GM12878 (cell line): ENCODE results near the gene METTL16. TPM values are rescaled to one million over a fixed set of nuclear protein-coding genes. Genes with fewer than 3 reads are reported as not detected.

ENCODE experiments used
- ATAC-seq: fragments of 200-7000 bp; cut with Tn5 transposase; 3 replicates; pipeline ENCODE4 v1.9.1; 2020; ENCODE audit warnings: mild to moderate bottlenecking, moderate library complexity
- BruUV-seq: library from RNA; stranded (reverse); fragments of 400-500 nt; replicated peaks from 2 replicates; lab custom pipeline; 2021; lab: Mats Ljungman, UMichigan
- CTCF ChIA-PET: fragments of 300-600 bp; sonication (Branson Sonifier 250); formaldehyde crosslinking; extraction: SDS; loops from one replicate; lab custom pipeline; 2021; ENCODE audit warnings: inconsistent platforms; lab: Yijun Ruan, JAX
- POLR2A ChIA-PET: fragments of 350-600 bp; formaldehyde crosslinking; extraction: SDS; loops from one replicate; lab custom pipeline; 2021; ENCODE audit warnings: inconsistent platforms; lab: Charles Lee
- RAD21 ChIA-PET: fragments of 300-600 bp; sonication (Branson Sonifier 250); formaldehyde crosslinking; loops from one replicate; lab custom pipeline; 2023; ENCODE audit warnings: antibody characterized with exemption; ENCODE audit not compliant: unreplicated experiment; lab: Charles Lee
- SMC1A ChIA-PET: fragments of 300-600 bp; sonication (Branson Sonifier 250); formaldehyde crosslinking; loops from one replicate; lab custom pipeline; 2023; ENCODE audit not compliant: unreplicated experiment, uncharacterized antibody; lab: Charles Lee
- DNase-seq: peaks from one replicate; pipeline ENCODE4 v3.0.0-alpha.2; 2011; ENCODE audit warnings: low read depth, low spot score
- FAIRE-seq: peaks from 3 replicates; lab custom pipeline; 2011; peaks lifted over from hg19 to GRCh38; lab: Jason Lieb, UNC
- H2AFZ ChIP-seq: 2 replicates; pipeline ENCODE4 v1.6.0; 2011; ENCODE audit warnings: low read depth, low read length, control low read depth; ENCODE audit not compliant: control insufficient read depth
- H3K27ac ChIP-seq: 2 replicates; pipeline ENCODE4 v1.5.1; 2011; ENCODE audit warnings: control low read depth; ENCODE audit not compliant: control insufficient read depth, insufficient read depth
- H3K27me3 ChIP-seq, 2 experiments: replicated peaks in 1 of 2; 2 replicates each; pipeline versions ENCODE4 v1.6.0 to v1.6.1; 2011; ENCODE audit warnings: low read length in 1 of 2; ENCODE audit not compliant: control insufficient read depth in 2 of 2, insufficient read depth in 2 of 2
- H3K36me3 ChIP-seq, 2 experiments: 2 replicates each; pipeline ENCODE4 v1.5.1; 2011; ENCODE audit warnings: low read length in 1 of 2; ENCODE audit not compliant: control insufficient read depth in 2 of 2, insufficient read depth in 2 of 2
- H3K4me1 ChIP-seq: 2 replicates; pipeline ENCODE4 v1.6.1; 2011; ENCODE audit warnings: mild to moderate bottlenecking, low read length, moderate library complexity, mixed read lengths; ENCODE audit not compliant: control insufficient read depth, insufficient read depth
- H3K4me2 ChIP-seq: 2 replicates; pipeline ENCODE4 v1.6.0; 2011; ENCODE audit warnings: control low read depth; ENCODE audit not compliant: control insufficient read depth, insufficient read depth
- H3K4me3 ChIP-seq: fragments of 200-600 bp; sonication (generic); 2 replicates; pipeline ENCODE4 v1.5.1; 2016
- H3K79me2 ChIP-seq: 2 replicates; pipeline ENCODE4 v1.6.0; 2011; ENCODE audit warnings: low read length; ENCODE audit not compliant: control insufficient read depth, insufficient read depth
- H3K9ac ChIP-seq: 2 replicates; pipeline ENCODE4 v1.8.0; 2011; ENCODE audit warnings: low read length, control low read depth, mixed read lengths; ENCODE audit not compliant: control insufficient read depth, insufficient read depth
- H3K9me3 ChIP-seq: replicated peaks from 3 replicates; pipeline ENCODE4 v1.5.1; 2011; ENCODE audit warnings: mild to moderate bottlenecking, low read length; ENCODE audit not compliant: control insufficient read depth, insufficient read depth
- H4K20me1 ChIP-seq: 2 replicates; pipeline ENCODE4 v1.6.0; 2011; ENCODE audit not compliant: control insufficient read depth, insufficient read depth
- IRF4 ChIP-seq: IDR thresholded peaks from 2 replicates; pipeline ENCODE4 v1.6.1; 2011; ENCODE audit warnings: low read depth, low read length
- MYC ChIP-seq: IDR thresholded peaks from 2 replicates; pipeline ENCODE4 v1.6.1; 2011; ENCODE audit warnings: mild to moderate bottlenecking, low read length, moderate library complexity, inconsistent platforms; ENCODE audit not compliant: insufficient read depth, insufficient replicate concordance, insufficient read length, severe bottlenecking
- SUPT20H ChIP-seq: IDR thresholded peaks from 2 replicates; pipeline ENCODE4 v1.6.1; 2011; ENCODE audit warnings: low read depth, mild to moderate bottlenecking, low read length, moderate library complexity, borderline replicate concordance; ENCODE audit not compliant: control insufficient read depth
- WRNIP1 ChIP-seq: IDR thresholded peaks from 2 replicates; pipeline ENCODE4 v1.6.1; 2011; ENCODE audit warnings: low read depth, low read length, improper control_type of control experiment, borderline replicate concordance
- ZNF622 ChIP-seq: fragments of 450-650 bp; IDR thresholded peaks from 2 replicates; pipeline ENCODE4 v1.6.1; 2017; ENCODE audit warnings: mild to moderate bottlenecking, inconsistent platforms
- ZSCAN29 ChIP-seq: fragments of 450-650 bp; IDR thresholded peaks from 2 replicates; pipeline ENCODE4 v1.6.1; 2017; ENCODE audit warnings: mild to moderate bottlenecking, moderate library complexity
- WGBS: methylation state at CpG from one replicate; pipeline ENCODE4 v1.1.6; 2016; ENCODE audit warnings: low lambda C conversion rate; ENCODE audit not compliant: insufficient replicate concordance, insufficient coverage; ENCODE audit errors: missing lambda C conversion rate; 5-methylcytosine and 5-hydroxymethylcytosine counted together
- in situ Hi-C: fragments of 300-500 bp; cut with MboI; formaldehyde crosslinking; loops from 9 replicates; pipeline ENCODE4 v1.14.3; 2018; ENCODE audit warnings: mixed read lengths
- intact Hi-C: fragments of 100-400 bp; cut with micrococcal nuclease; formaldehyde crosslinking; loops from one replicate; pipeline ENCODE4 v1.14.2; 2022; ENCODE audit not compliant: unreplicated experiment
- polyA plus RNA-seq, 11 experiments: library from polyadenylated mRNA; depleted of rRNA in 4 of 11; unstranded in 6 of 11; stranded (reverse) in 5 of 11; fragments of >200 nt; fragmentation: Nextera tagmentation in 4 of 11; fragmentation: Illumina TruSeq in 1 of 11; extraction: Ambion mirVana in 4 of 11; extraction: Trizol in 1 of 11; gene quantifications; 1 replicate in 1 of 11; 2 replicates in 10 of 11; pipeline versions ENCODE4 v1.2.1 to v1.2.3, GENCODE V29; 2011 to 2016; ENCODE audit warnings: inconsistent platforms in 2 of 11, missing spikeins in 2 of 11, low read depth in 1 of 11
- total RNA-seq, 4 experiments: library from RNA; depleted of rRNA in 3 of 4; stranded (reverse); fragments of >200 nt in 3 of 4; fragmentation: Illumina TruSeq in 1 of 4; extraction: Trizol in 1 of 4; gene quantifications; 2 replicates each; pipeline versions ENCODE4 v1.2.1 to v1.2.3, GENCODE V29; 2013 to 2021
- TF ChIP-seq, protein P1 (sequence below): fragments of 450-650 bp; IDR thresholded peaks from 2 replicates; pipeline ENCODE4 v1.6.1; 2017; ENCODE audit warnings: mild to moderate bottlenecking

METTL16 gene
- total and polyA plus RNA-seq, 10 of the 15 experiments (the other 5 are each of a cell fraction or from before 2014, with no cell fraction given) = 15.6 to 34.3 (median 23.7) TPM

DNA sequence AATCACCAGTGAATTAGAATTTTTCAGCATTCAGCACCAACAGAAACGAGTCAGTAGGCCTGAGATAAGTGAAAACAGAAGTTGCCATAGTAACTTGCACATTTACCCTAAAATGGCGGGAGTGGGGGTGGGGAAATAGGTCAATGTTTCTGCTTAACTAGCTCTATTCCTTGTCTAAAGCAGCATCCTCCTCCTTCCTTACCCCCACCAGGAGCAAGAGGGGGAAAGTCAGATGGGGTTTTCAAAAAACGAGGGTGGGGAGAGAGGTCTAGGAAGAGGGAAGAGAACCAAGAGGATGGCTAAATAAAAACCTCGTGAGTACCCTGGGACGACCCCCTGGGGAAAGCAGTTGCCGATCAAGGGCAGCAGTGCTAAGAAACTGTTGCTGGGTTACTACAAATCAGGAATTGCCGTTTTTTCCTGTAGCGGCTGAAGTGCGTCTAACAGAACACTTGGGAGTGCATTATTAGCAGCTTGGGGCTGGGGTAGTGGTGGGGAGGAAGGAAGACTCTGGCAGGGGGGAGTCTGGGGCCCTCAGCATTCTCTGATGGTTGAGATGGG, 76.4 kb downstream of the METTL16 start:
- Histone ChIP-seq H3K4me1 (no peaks in the 10 kb centered on the region), H2AFZ (no peak overlapping the region)
- ATAC-seq = no peak
- no peak for DNase-seq
- TF ChIP-seq, protein P1, sequence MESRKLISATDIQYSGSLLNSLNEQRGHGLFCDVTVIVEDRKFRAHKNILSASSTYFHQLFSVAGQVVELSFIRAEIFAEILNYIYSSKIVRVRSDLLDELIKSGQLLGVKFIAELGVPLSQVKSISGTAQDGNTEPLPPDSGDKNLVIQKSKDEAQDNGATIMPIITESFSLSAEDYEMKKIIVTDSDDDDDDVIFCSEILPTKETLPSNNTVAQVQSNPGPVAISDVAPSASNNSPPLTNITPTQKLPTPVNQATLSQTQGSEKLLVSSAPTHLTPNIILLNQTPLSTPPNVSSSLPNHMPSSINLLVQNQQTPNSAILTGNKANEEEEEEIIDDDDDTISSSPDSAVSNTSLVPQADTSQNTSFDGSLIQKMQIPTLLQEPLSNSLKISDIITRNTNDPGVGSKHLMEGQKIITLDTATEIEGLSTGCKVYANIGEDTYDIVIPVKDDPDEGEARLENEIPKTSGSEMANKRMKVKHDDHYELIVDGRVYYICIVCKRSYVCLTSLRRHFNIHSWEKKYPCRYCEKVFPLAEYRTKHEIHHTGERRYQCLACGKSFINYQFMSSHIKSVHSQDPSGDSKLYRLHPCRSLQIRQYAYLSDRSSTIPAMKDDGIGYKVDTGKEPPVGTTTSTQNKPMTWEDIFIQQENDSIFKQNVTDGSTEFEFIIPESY = no peak
- TF ChIP-seq MYC (no peak), ZNF622 (no peak), SUPT20H (no peak), ZSCAN29 (no peak), IRF4 (no peak), WRNIP1 (no peak)
- TF ChIP-seq, all 136 proteins: peak for 0
- Histone ChIP-seq H3K79me2 (no peaks in the 10 kb centered on the region), H3K4me2 (no peak overlapping the region), H3K36me3 (peaks cover 12 to 26% of the 10 kb centered on the region in 2 experiments; a peak in 3 of 4 replicates), H4K20me1 (no peaks in the 10 kb centered on the region), H3K4me3 (no peak overlapping the region), H3K27me3 (no peaks in the 10 kb centered on the region), H3K27ac (no peak overlapping the region), H3K9ac (no peak overlapping the region), H3K9me3 (no peaks in the 10 kb centered on the region)
- CTCF ChIA-PET = interaction anchor here (0.9 to 4.2 kb wide), 3 partner anchors 19 to 286 kb away, joined by 3 to 23 read pairs (median 17); no protein-coding TSS in a partner anchor
- POLR2A ChIA-PET = interaction anchor here (0.7 kb wide), 1 partner anchor 29 kb away, joined by 3 read pairs; no protein-coding TSS in a partner anchor
- BruUV-seq = no TSS peak
- RAD21 ChIA-PET = no interaction called here
- FAIRE-seq = no peak
- in situ Hi-C loops (no loop called here), intact Hi-C loops (no loop called here)
- WGBS = 75% methylated on average over 9 of the region's 9 CpGs
- SMC1A ChIA-PET = interaction anchor here (1.2 kb wide), 1 partner anchor 35 kb away, joined by 3 read pairs; no protein-coding TSS in a partner anchor
